Measurements from ENCODE around the gene VGLL4. TPM values are rescaled to one million over a fixed set of nuclear protein-coding genes. Genes with fewer than 3 reads are reported as not detected.
A peak's percentile ranks its signal among the peaks of the same experiment; 100 is the strongest.

The VGLL4 gene
- total and polyA plus RNA-seq, 2 donors (not counting 1 experiment from before 2014, with no cell fraction given), result 25.8 to 29.0 TPM

- Mint-ChIP-seq H3K4me3 (peak overlapping the region; percentile 7), H3K9me3 (ENCODE audit: insufficient read depth) (no peaks in the 10 kb centered on the region), H3K27ac (no peak overlapping the region), H3K27me3 (no peaks in the 10 kb centered on the region), H3K4me1 (peaks cover 40% of the 10 kb centered on the region)
- H2AFZ ChIP-seq (ENCODE audit: insufficient read depth, low read depth, low read length, poor library complexity, severe bottlenecking), result no peak overlapping the region
- 93% methylated on average over 6 of the region's 16 CpGs for WGBS (ENCODE audit: insufficient coverage)
- intact Hi-C loops (cut with micrococcal nuclease), result no loop called here
- H3K79me2 ChIP-seq (ENCODE audit: control insufficient read depth, insufficient read depth, low read length), result peaks cover 93% of the 10 kb centered on the region
- no peaks in the 10 kb centered on the region for H3K27me3 ChIP-seq (replicated peaks in 1 of 4; ENCODE audit: control extremely low read depth in 1 of 4, control insufficient read depth in 3 of 4, insufficient read depth in 4 of 4, low read length in 3 of 4)
- TF ChIP-seq CTCF (IDR thresholded peaks at IDR 0.05) (no peak), EZH2 (IDR thresholded peaks at IDR 0.05; ENCODE audit: borderline replicate concordance, insufficient read depth, low read depth, low read length, poor library complexity, severe bottlenecking) (no peak)
- no peak overlapping the region for H3K27ac ChIP-seq (ENCODE audit: low read length in 2 of 2)
- DNase-seq (no peak), ATAC-seq (ENCODE audit: low read depth) (no peak)
- H3K4me3 ChIP-seq (ENCODE audit: control extremely low read depth in 1 of 5, extremely low read depth in 1 of 5, insufficient read depth in 1 of 5, low read depth in 2 of 5, low read length in 4 of 5), result no peak overlapping the region
- peaks cover 0 to 2% (median 0%) of the 10 kb centered on the region in 3 donors for H3K9me3 ChIP-seq (ENCODE audit: control extremely low read depth in 1 of 3, control insufficient read depth in 2 of 3, insufficient read depth in 1 of 3, low read length in 2 of 3)
- POLR2A ChIA-PET, result no interaction called here
- H3K36me3 ChIP-seq (replicated peaks in 1 of 2; ENCODE audit: control extremely low read depth in 1 of 2, control insufficient read depth in 1 of 2, extremely low read depth in 1 of 2, insufficient read depth in 2 of 2, low read length in 1 of 2), result peaks cover 1 to 5% of the 10 kb centered on the region in 2 experiments
- no peak overlapping the region for H3K9ac ChIP-seq (ENCODE audit: low read length)
- peaks cover 43% of the 10 kb centered on the region for H4K20me1 ChIP-seq (ENCODE audit: control insufficient read depth, insufficient read depth, low read length, poor library complexity, severe bottlenecking)
- CTCF ChIA-PET, result interaction anchor here (0.7 kb wide), 1 partner anchor 319 kb away, joined by 5 read pairs; no protein-coding TSS in a partner anchor
- peaks cover 17% of the 10 kb centered on the region in 2 donors for H3K4me1 ChIP-seq (ENCODE audit: control insufficient read depth in 2 of 2, insufficient read depth in 2 of 2, low read length in 2 of 2)
- H3K4me2 ChIP-seq (replicated peaks; ENCODE audit: low read depth, low read length, poor library complexity, severe bottlenecking), result peak overlapping the region; percentile 45
Measured at GRCh38 chr3:11581237-11582190, 62.2 kb downstream of the VGLL4 start.

GRCh38 chr3:11580645-11581044 lies 63.1 kb downstream of the VGLL4 start:
- peaks cover 1 to 4% of the 10 kb centered on the region in 2 experiments for H3K36me3 ChIP-seq (replicated peaks in 1 of 2; ENCODE audit: control extremely low read depth in 1 of 2, control insufficient read depth in 1 of 2, extremely low read depth in 1 of 2, insufficient read depth in 2 of 2, low read length in 1 of 2)
- WGBS (ENCODE audit: insufficient coverage), result no CpG with 5 or more reads among the region's 2 CpGs
- DNase-seq (no peak), ATAC-seq (ENCODE audit: low read depth) (no peak)
- no peak overlapping the region for H3K27ac ChIP-seq (ENCODE audit: low read length in 2 of 2)
- no peak overlapping the region for H3K4me3 ChIP-seq (ENCODE audit: control extremely low read depth in 1 of 5, extremely low read depth in 1 of 5, insufficient read depth in 1 of 5, low read depth in 2 of 5, low read length in 4 of 5)
- TF ChIP-seq EZH2 (IDR thresholded peaks at IDR 0.05; ENCODE audit: borderline replicate concordance, insufficient read depth, low read depth, low read length, poor library complexity, severe bottlenecking) (no peak), CTCF (IDR thresholded peaks at IDR 0.05) (no peak)
- POLR2A ChIA-PET, result no interaction called here
- H3K27me3 ChIP-seq (replicated peaks in 1 of 4; ENCODE audit: control extremely low read depth in 1 of 4, control insufficient read depth in 3 of 4, insufficient read depth in 4 of 4, low read length in 3 of 4), result no peaks in the 10 kb centered on the region
- H3K4me2 ChIP-seq (replicated peaks; ENCODE audit: low read depth, low read length, poor library complexity, severe bottlenecking), result no peak overlapping the region
- peaks cover 18 to 19% of the 10 kb centered on the region in 2 donors for H3K4me1 ChIP-seq (ENCODE audit: control insufficient read depth in 2 of 2, insufficient read depth in 2 of 2, low read length in 2 of 2)
- Mint-ChIP-seq H3K4me1 (peaks cover 46% of the 10 kb centered on the region), H3K9me3 (ENCODE audit: insufficient read depth) (no peaks in the 10 kb centered on the region), H3K27ac (no peak overlapping the region), H3K4me3 (no peak overlapping the region), H3K27me3 (no peaks in the 10 kb centered on the region)
- H3K9ac ChIP-seq (ENCODE audit: low read length), result no peak overlapping the region
- H2AFZ ChIP-seq (ENCODE audit: insufficient read depth, low read depth, low read length, poor library complexity, severe bottlenecking), result no peak overlapping the region
- peaks cover 49% of the 10 kb centered on the region for H4K20me1 ChIP-seq (ENCODE audit: control insufficient read depth, insufficient read depth, low read length, poor library complexity, severe bottlenecking)
- CTCF ChIA-PET, result interaction anchor here (0.7 kb wide), 1 partner anchor 318 kb away, joined by 5 read pairs; no protein-coding TSS in a partner anchor
- H3K9me3 ChIP-seq (ENCODE audit: control extremely low read depth in 1 of 3, control insufficient read depth in 2 of 3, insufficient read depth in 1 of 3, low read length in 2 of 3), result peaks cover 0 to 2% (median 0%) of the 10 kb centered on the region in 3 donors
- H3K79me2 ChIP-seq (ENCODE audit: control insufficient read depth, insufficient read depth, low read length), result peaks cover 94% of the 10 kb centered on the region
- intact Hi-C loops (cut with micrococcal nuclease), result no loop called here

All from B cell (primary cell).